ENCODE results near the gene NLRP6. TPM values are rescaled to one million over a fixed set of nuclear protein-coding genes. Genes with fewer than 3 reads are reported as not detected.

Gene NLRP6
- total RNA-seq, 1 donor from 2014 or later, result 1.7 TPM

DNA sequence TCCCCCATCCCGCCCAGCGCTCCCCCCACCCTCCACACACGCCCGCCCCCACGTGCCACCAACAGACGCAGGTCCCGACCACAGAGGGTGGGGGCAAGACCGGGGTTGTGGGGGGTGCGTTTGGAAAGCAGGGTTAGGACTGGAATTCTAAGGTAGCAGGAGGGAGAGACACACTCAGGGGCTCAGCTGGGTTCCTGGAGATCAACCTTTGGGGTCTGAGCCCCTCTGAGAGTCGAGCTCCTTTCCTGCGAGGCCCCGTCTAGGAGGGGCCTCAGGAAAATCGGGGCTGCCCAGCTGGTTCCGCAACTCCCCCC, 11.1 kb downstream of the NLRP6 start:
- H3K27me3 ChIP-seq, result peaks cover 17% of the 10 kb centered on the region
- H3K4me3 ChIP-seq, result peak overlapping the region; percentile 69
- intact Hi-C loops (cut with DNase I), result no loop called here
- TF ChIP-seq, protein P1, sequence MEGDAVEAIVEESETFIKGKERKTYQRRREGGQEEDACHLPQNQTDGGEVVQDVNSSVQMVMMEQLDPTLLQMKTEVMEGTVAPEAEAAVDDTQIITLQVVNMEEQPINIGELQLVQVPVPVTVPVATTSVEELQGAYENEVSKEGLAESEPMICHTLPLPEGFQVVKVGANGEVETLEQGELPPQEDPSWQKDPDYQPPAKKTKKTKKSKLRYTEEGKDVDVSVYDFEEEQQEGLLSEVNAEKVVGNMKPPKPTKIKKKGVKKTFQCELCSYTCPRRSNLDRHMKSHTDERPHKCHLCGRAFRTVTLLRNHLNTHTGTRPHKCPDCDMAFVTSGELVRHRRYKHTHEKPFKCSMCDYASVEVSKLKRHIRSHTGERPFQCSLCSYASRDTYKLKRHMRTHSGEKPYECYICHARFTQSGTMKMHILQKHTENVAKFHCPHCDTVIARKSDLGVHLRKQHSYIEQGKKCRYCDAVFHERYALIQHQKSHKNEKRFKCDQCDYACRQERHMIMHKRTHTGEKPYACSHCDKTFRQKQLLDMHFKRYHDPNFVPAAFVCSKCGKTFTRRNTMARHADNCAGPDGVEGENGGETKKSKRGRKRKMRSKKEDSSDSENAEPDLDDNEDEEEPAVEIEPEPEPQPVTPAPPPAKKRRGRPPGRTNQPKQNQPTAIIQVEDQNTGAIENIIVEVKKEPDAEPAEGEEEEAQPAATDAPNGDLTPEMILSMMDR (IDR thresholded peaks at IDR 0.05), result no peak
- no peak for DNase-seq
- peak overlapping the region; percentile 47 for H3K27ac ChIP-seq
- peaks cover 4% of the 10 kb centered on the region for H3K36me3 ChIP-seq
- H3K9me3 ChIP-seq, result no peaks in the 10 kb centered on the region
- H3K4me1 ChIP-seq, result peaks cover 18% of the 10 kb centered on the region
- ATAC-seq, result no peak

DNA sequence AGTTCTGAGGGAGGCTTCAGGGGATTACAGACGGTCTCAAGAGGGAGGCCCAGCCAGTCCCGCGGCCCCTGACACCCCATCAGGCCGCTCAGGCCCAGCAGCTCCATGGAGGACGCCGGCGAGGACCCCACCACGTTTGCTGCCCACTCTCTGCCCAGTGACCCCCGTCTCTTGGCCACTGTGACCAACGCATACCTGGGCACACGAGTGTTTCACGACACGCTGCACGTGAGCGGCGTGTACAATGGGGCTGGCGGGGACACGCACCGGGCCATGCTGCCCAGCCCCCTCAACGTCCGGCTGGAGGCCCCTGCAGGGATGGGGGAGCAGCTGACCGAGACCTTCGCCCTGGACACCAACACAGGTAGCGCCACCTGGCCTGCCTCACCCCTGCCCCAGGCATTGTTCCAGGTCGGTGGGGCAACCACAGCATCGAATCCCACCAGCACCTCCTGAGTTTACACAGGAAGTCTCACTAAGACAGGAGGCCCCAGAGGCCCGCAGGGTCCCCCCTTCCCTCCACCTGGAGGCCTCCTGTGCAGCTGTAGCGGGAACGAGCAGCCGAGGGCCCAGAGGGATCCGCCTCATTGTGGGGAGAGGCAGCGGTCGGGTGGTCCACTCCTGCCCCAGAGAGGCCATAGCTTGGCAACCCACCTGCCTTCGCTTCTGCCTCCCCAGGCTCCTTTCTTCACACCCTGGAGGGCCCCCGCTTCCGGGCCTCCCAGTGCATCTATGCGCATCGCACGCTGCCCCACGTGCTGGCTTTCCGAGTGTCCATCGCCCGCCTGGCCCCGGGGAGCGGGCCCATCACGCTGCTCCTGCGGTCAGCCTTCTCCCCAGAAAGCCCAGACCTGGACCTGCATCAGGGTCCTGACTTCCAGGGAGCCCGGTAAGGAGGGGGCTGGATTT, 11.8 kb downstream of the NLRP6 start:
- Histone ChIP-seq H3K27me3 (peaks cover 12% of the 10 kb centered on the region), H3K4me3 (peak overlapping the region; percentile 69), H3K27ac (peak overlapping the region; percentile 47), H3K9me3 (no peaks in the 10 kb centered on the region), H3K4me1 (peaks cover 18% of the 10 kb centered on the region), H3K36me3 (peaks cover 4% of the 10 kb centered on the region)
- DNase-seq (peak; percentile 64), ATAC-seq (no peak)
- intact Hi-C loops (cut with DNase I), result no loop called here
- TF ChIP-seq, protein P1 (IDR thresholded peaks at IDR 0.05), result no peak

DNA sequence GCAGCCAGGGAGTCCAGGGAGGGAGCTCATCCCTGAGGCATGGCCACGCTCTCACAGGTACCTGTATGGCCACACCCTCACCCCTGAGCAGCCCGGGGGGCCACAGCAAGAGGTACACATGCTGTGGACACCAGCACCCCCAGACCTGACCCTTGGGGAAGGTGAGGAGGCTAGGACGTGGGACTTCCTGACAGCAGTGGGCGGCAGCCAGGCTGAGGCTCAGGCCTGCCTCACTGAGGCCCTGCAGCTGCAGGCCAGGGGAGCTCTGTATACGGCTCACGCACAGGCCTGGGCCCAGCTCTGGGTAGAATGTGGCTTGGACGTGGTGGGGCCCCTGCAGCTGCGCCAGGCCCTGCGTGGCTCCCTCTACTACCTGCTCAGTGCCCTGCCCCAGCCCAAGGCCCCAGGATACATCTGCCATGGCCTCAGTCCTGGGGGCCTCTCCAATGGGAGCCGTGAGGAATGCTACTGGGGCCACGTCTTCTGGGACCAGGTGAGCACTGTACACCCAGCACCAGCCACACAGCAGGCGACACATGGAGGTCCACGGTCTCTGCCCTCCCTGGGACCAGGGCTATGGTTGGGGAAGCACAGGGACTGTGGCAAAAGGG, 12.5 kb downstream of the NLRP6 start:
- H3K9me3 ChIP-seq, result no peaks in the 10 kb centered on the region
- no peak overlapping the region for H3K27ac ChIP-seq
- H3K4me3 ChIP-seq, result no peak overlapping the region
- ATAC-seq, result no peak
- intact Hi-C loops (cut with DNase I), result no loop called here
- H3K27me3 ChIP-seq, result peaks cover 5% of the 10 kb centered on the region
- TF ChIP-seq, protein P1 (IDR thresholded peaks at IDR 0.05), result no peak
- peak; percentile 59 for DNase-seq
- peaks cover 4% of the 10 kb centered on the region for H3K36me3 ChIP-seq
- peaks cover 18% of the 10 kb centered on the region for H3K4me1 ChIP-seq

DNA sequence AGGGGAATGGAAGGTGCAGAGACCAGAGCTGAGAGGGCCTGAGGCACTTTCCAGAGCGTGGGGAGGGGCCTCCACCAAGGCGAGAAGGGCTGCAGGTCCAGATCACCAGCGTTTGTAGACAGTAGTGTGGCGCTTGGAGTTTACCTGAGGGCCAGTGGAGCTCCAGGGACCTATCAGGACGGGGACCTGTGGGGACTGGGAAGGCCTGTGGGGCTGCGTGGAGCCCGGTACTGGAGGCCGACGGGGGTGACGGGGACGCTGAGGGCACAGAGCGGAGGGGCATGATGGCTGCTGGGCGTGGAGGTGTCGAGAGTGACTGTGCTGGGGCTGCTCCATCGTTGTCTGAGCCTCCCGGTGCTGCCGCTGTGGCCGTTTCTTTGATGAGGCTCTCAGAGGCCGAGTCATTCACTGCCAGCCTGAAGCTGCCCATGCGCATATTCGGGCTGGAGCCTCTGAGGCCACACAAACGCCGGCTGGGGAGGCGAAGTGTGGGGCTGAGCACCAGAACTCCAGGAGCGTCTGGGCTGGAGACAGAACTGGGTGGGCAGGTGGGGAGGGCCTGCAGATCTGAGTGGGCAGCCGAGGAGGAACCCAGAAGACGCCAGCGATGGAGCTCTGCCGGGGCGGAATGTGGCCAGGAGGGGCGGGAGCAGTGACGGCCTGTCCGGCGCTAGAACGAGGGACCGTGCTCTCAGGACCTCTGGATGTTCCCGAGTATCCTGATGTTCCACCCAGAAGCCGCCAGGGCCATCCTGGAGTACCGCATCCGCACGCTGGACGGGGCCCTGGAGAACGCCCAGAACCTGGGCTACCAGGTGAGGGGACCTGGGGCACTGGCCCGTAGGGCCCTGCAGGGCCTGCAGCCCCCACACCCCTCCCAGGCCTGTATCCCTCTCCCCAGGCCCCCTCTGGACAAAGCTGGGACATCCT, 13.3 kb downstream of the NLRP6 start:
- H3K36me3 ChIP-seq, result peaks cover 4% of the 10 kb centered on the region
- DNase-seq (peak; percentile 63), ATAC-seq (no peak)
- H3K4me3 ChIP-seq, result no peak overlapping the region
- peaks cover 18% of the 10 kb centered on the region for H3K4me1 ChIP-seq
- intact Hi-C loops (cut with DNase I), result no loop called here
- no peak overlapping the region for H3K27ac ChIP-seq
- TF ChIP-seq, protein P1 (IDR thresholded peaks at IDR 0.05), result no peak
- no peaks in the 10 kb centered on the region for H3K27me3 ChIP-seq
- no peaks in the 10 kb centered on the region for H3K9me3 ChIP-seq

DNA sequence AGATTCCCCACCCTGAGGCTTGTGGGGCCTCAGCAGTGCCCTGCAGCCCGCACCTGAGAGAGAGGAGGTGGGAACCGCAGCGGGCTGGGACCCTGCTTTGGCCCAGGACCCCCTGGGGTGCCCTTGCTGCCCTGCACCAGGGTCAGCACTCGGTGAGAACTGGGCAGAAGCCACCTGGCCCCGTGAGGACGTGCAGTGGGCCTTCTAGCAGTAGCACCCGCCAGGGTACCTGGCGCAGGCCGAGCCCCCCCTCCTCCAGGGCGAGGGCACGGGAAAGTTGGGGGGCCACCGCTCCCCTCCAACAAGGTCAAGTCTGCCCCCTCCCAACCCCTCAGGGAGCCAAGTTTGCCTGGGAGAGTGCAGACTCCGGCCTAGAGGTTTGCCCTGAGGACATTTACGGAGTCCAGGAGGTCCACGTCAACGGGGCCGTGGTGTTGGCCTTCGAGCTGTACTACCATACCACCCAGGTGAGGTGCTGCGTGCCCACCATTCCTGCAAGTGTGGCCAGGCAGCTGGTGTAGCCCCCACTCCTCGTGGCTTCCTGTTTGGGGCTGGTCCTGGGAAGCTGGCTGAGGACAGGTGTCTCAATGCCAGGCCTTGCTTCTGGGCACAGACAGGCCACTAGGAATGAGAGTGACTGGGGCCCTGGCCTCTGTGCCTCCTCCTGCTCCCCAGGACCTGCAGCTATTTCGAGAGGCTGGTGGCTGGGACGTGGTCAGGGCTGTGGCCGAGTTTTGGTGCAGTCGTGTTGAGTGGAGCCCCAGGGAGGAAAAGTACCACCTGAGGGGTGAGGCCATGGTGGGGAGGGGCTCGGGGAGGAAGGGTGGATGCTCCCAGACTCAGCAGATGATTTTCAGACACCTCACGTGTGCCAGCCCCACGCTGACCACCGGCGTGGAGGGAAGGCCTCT, 14.3 kb downstream of the NLRP6 start:
- TF ChIP-seq, protein P1 (IDR thresholded peaks at IDR 0.05), result no peak
- intact Hi-C loops (cut with DNase I), result no loop called here

More for the DNA sequence above, 14.3 kb downstream of the NLRP6 start:
- no peaks in the 10 kb centered on the region for H3K9me3 ChIP-seq
- H3K27ac ChIP-seq, result no peak overlapping the region
- H3K4me3 ChIP-seq, result no peak overlapping the region
- no peaks in the 10 kb centered on the region for H3K27me3 ChIP-seq
- H3K36me3 ChIP-seq, result peaks cover 4% of the 10 kb centered on the region
- peak; percentile 64 for DNase-seq
- H3K4me1 ChIP-seq, result peaks cover 22% of the 10 kb centered on the region
- ATAC-seq, result no peak

All from upper lobe of right lung (tissue), 1 donor.